HepG2 (cell line): ENCODE data around the gene ATG2A. TPM values are rescaled to one million over a fixed set of nuclear protein-coding genes. Genes with fewer than 3 reads are reported as not detected.

Experiments used
- AGO1 ChIP-seq: fragments of 200-400 bp; formaldehyde crosslinking; IDR thresholded peaks from 2 replicates; pipeline ENCODE4 v1.6.1; 2017; ENCODE audit warnings: mild to moderate bottlenecking, low read depth, low read length, moderate library complexity; ENCODE audit not compliant: poor library complexity, severe bottlenecking
- FLYWCH1 ChIP-seq: sonication (generic); formaldehyde crosslinking; IDR thresholded peaks from 2 replicates; pipeline ENCODE4 v1.8.1; 2023; ENCODE audit warnings: mild to moderate bottlenecking, missing genetic modification reagents
- FOSL2 ChIP-seq: sonication (generic); formaldehyde crosslinking; IDR thresholded peaks from 2 replicates; pipeline ENCODE4 v1.4.0; 2020; ENCODE audit warnings: missing genetic modification reagents
- FOXK1 ChIP-seq: sonication (generic); formaldehyde crosslinking; IDR thresholded peaks from 2 replicates; pipeline ENCODE4 v1.4.0; 2020; ENCODE audit warnings: low read depth, missing genetic modification reagents, borderline replicate concordance
- HNRNPH1 ChIP-seq: fragments of 200-400 bp; formaldehyde crosslinking; optimal IDR thresholded peaks from 2 replicates; pipeline ENCODE3; 2017; ENCODE audit warnings: mild to moderate bottlenecking, low read depth, low read length
- JDP2 ChIP-seq: sonication (generic); formaldehyde crosslinking; IDR thresholded peaks from 2 replicates; pipeline ENCODE4 v1.8.1; 2022; ENCODE audit warnings: missing genetic modification reagents, borderline replicate concordance
- KLF6 ChIP-seq: IDR thresholded peaks from 2 replicates; pipeline ENCODE4 v1.8.0; 2016; ENCODE audit warnings: missing biosample characterization, missing genetic modification reagents
- MYNN ChIP-seq: sonication (generic); formaldehyde crosslinking; IDR thresholded peaks from 2 replicates; pipeline ENCODE4 v1.4.0; 2020; ENCODE audit warnings: mild to moderate bottlenecking, low read depth, missing genetic modification reagents
- NR2C2 ChIP-seq: sonication (generic); formaldehyde crosslinking; IDR thresholded peaks from 2 replicates; pipeline ENCODE4 v1.4.0; 2020; ENCODE audit warnings: missing genetic modification reagents, mild to moderate bottlenecking, moderate library complexity, borderline replicate concordance
- PAXIP1 ChIP-seq: sonication (generic); formaldehyde crosslinking; conservative IDR thresholded peaks from 2 replicates; pipeline ENCODE4 v1.4.0; 2020; ENCODE audit warnings: mild to moderate bottlenecking, missing genetic modification reagents, moderate library complexity
- PCBP2 ChIP-seq: fragments of 200-400 bp; formaldehyde crosslinking; optimal IDR thresholded peaks from 2 replicates; pipeline ENCODE3; 2018; ENCODE audit warnings: low read length, low read depth; ENCODE audit not compliant: poor library complexity, severe bottlenecking
- SMAD3 ChIP-seq: sonication (generic); formaldehyde crosslinking; IDR thresholded peaks from 2 replicates; pipeline ENCODE4 v1.4.0; 2020; ENCODE audit warnings: missing genetic modification reagents
- TAF1 ChIP-seq: sonication (generic); formaldehyde crosslinking; IDR thresholded peaks from 2 replicates; pipeline ENCODE4 v1.4.0; 2020; ENCODE audit warnings: missing genetic modification reagents
- ZNF142 ChIP-seq: sonication (generic); formaldehyde crosslinking; IDR thresholded peaks from 2 replicates; pipeline ENCODE4 v1.4.0; 2020; ENCODE audit warnings: missing genetic modification reagents
- ZNF260 ChIP-seq: sonication (generic); formaldehyde crosslinking; IDR thresholded peaks from 2 replicates; pipeline ENCODE4 v1.4.0; 2020; ENCODE audit warnings: missing genetic modification reagents, low read depth, mild to moderate bottlenecking, borderline replicate concordance
- ZNF430 ChIP-seq: sonication (generic); formaldehyde crosslinking; IDR thresholded peaks from 2 replicates; pipeline ENCODE4 v1.9.0; 2021; ENCODE audit warnings: mild to moderate bottlenecking, missing genetic modification reagents
- ZNF766 ChIP-seq: sonication (generic); formaldehyde crosslinking; IDR thresholded peaks from 2 replicates; pipeline ENCODE4 v1.5.0; 2020; ENCODE audit warnings: missing genetic modification reagents, borderline replicate concordance
- polyA plus RNA-seq, 8 experiments: library from polyadenylated mRNA; depleted of rRNA in 3 of 8; stranded (reverse) in 7 of 8; unstranded in 1 of 8; fragments of >200 nt; fragmentation: Illumina TruSeq in 4 of 8; extraction: Trizol in 4 of 8; gene quantifications; 2 replicates each; pipeline versions ENCODE4 v1.2.1 to v1.2.3, GENCODE V29; 2011 to 2016; ENCODE audit warnings: low read depth in 4 of 8, missing spikeins in 1 of 8, mixed read lengths in 1 of 8; ENCODE audit not compliant: insufficient read depth in 1 of 8
- total RNA-seq, 5 experiments: library from RNA; depleted of rRNA; stranded (reverse); fragments of >200 nt; fragmentation: Illumina TruSeq; extraction: Trizol; gene quantifications; 2 replicates each; pipeline ENCODE4 v1.2.3, GENCODE V29; 2016; ENCODE audit warnings: low read depth in 1 of 5

The ATG2A gene
- total and polyA plus RNA-seq, 2 of the 13 experiments (the other 11 are each of a cell fraction or from before 2014, with no cell fraction given), result 6.7 to 8.0 TPM

- TF ChIP-seq ZNF142 (CRISPR knock-in tag), result 0 out of 2 replicates have a peak, but pooled peaks have one; percentile 67
- no peak for TF ChIP-seq MYNN (CRISPR knock-in tag)
- TF ChIP-seq ZNF260 (CRISPR knock-in tag), result no peak
- no peak for TF ChIP-seq PCBP2
- TF ChIP-seq PAXIP1, result peak; percentile 84
- peak; percentile 56; the same call in 1 of the 2 replicates for TF ChIP-seq SMAD3 (CRISPR knock-in tag)
- TF ChIP-seq KLF6 (CRISPR knock-in tag), result no peak
- TF ChIP-seq TAF1, result peak; percentile 29; the same call in 1 of the 2 replicates
- peak; percentile 56; the same call in 1 of the 2 replicates for TF ChIP-seq ZNF766 (CRISPR knock-in tag)
- no peak for TF ChIP-seq ZNF430 (CRISPR knock-in tag)
- TF ChIP-seq FOSL2 (CRISPR knock-in tag), result peak; percentile 76
- TF ChIP-seq FLYWCH1 (CRISPR knock-in tag), result no peak
- peak; percentile 13 for TF ChIP-seq AGO1
- no peak for TF ChIP-seq FOXK1
- peak; percentile 93 for TF ChIP-seq NR2C2
- TF ChIP-seq JDP2, result no peak
- TF ChIP-seq HNRNPH1, result no peak
Measured at GRCh38 chr11:64894070-64894811, 22.8 kb downstream of the ATG2A start (continued).
